ENCODE results near the gene CMSS1. TPM values are rescaled to one million over a fixed set of nuclear protein-coding genes. Genes with fewer than 3 reads are reported as not detected.
A peak's percentile ranks its signal among the peaks of the same experiment; 100 is the strongest.

The CMSS1 gene
- total and polyA plus RNA-seq, 2 of the 13 experiments (the other 11 are each of a cell fraction or from before 2014, with no cell fraction given), result 6.4 to 48.7 TPM

- no peak for TF ChIP-seq FOXA1 (IDR thresholded peaks at IDR 0.05)
- TF ChIP-seq FOXA1 (CRISPR knock-in tag; IDR thresholded peaks at IDR 0.05), result no peak; the same call in 1 of the 2 replicates
- TF ChIP-seq RNF219 (CRISPR knock-in tag; IDR thresholded peaks at IDR 0.05), result no peak
- TF ChIP-seq ZNF264 (CRISPR knock-in tag; IDR thresholded peaks at IDR 0.05), result peak; percentile 71
- TF ChIP-seq ZNF674 (CRISPR knock-in tag; IDR thresholded peaks at IDR 0.05; ENCODE audit: low read depth), result 0 out of 2 replicates have a peak, but pooled peaks have one; percentile 85
- peak; percentile 89 for TF ChIP-seq ZNF275 (CRISPR knock-in tag; IDR thresholded peaks at IDR 0.05; ENCODE audit: borderline replicate concordance)
- TF ChIP-seq ZBTB40 (IDR thresholded peaks at IDR 0.05), result no peak
- TF ChIP-seq ZBTB40 (CRISPR knock-in tag; IDR thresholded peaks at IDR 0.05), result peak; percentile 72; the same call in 1 of the 2 replicates
- no peak; the same call in 1 of the 2 replicates for TF ChIP-seq ARID2 (CRISPR knock-in tag; IDR thresholded peaks at IDR 0.05; ENCODE audit: borderline replicate concordance)
These were observed 58.5 kb downstream of the CMSS1 start (continued) for GRCh38 chr3:99875929-99876841.

Data from HepG2 (cell line).